HG03439 (cell line): ENCODE results near the gene EXOC6B.

ENCODE experiments used
- ATAC-seq: cut with Tn5 transposase; IDR thresholded peaks from one replicate; pipeline ENCODE4 v1.9.1; 2021; ENCODE audit warnings: mild to moderate bottlenecking, moderate library complexity; ENCODE audit not compliant: unreplicated experiment

EXOC6B gene

GRCh38 chr2:72744049-72744448 is 81.8 kb downstream of the EXOC6B start:
- no peak for ATAC-seq

GRCh38 chr2:72743481-72743880 is 82.4 kb downstream of the EXOC6B start:
- ATAC-seq, result no peak

- no peak for ATAC-seq
Observed at GRCh38 chr2:72738096-72738495, 87.7 kb downstream of the EXOC6B start.

DNA sequence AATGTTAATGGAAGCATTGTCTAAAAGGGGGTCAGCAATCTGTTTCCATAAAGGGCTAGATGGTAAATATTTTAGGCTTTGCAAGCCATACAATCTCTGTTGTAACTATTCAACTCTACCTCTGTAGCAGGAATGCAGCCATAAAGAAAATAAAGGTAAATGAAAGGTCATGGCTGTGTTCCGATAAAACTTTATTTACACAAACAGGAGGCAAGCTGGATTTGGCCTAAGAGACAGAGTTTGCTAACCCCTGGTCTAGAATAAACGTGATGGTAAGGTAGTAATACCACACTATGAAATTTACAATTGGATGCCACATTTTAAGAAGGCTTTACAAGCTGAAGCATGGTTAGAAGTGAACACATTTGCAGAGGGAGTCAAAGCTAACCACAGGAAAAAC is 91.4 kb downstream of the EXOC6B start:
- no peak for ATAC-seq

- ATAC-seq, result no peak
Observed at GRCh38 chr2:72731116-72731515, 94.7 kb downstream of the EXOC6B start.

- ATAC-seq, result no peak
Observed at GRCh38 chr2:72727356-72727755, 98.5 kb downstream of the EXOC6B start.

- no peak for ATAC-seq
Observed at GRCh38 chr2:72723769-72724370, 102.0 kb downstream of the EXOC6B start.

GRCh38 chr2:72722492-72723070 is 103.3 kb downstream of the EXOC6B start:
- ATAC-seq, result no peak

GRCh38 chr2:72719416-72719815 is 106.4 kb downstream of the EXOC6B start:
- ATAC-seq, result no peak

DNA sequence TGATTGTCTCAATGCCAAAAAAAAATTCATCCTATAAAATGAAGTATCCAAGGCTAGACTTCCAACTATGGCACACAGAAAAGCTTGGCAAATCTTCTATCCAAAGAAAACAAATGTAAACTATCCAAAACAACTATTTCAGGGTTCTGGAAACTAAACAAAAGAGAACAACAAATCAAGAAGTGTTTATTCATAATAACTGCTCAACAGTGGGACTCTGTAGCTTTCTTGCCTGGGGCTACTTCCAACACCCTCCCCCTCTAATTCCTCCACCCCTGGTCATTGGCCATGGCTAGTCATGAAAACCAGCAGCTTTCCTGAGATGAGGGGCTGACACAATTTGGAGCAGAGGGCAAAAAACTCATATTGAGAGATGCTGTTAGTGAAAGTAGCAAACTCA is 107.0 kb downstream of the EXOC6B start:
- no peak for ATAC-seq

- ATAC-seq, result no peak
Observed at GRCh38 chr2:72716601-72717000, 109.2 kb downstream of the EXOC6B start.

DNA sequence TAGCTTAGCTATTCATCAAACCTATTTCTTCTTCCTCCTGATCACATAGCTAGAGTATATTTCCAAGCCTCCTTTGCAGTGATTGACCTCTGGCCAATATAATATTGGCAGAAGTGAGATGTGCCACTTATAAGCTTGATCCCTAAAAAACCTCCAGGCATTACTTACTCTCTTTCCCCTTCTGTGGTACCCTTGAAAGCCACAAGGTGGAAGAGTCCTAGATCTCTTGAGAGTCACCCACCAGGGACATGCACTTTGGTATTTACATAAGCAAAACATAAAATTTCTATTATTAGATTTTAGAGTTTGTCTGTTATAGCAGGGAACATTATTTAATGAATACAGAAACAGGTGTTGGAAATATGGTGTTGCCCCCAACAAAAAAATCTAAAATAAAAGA is 112.0 kb downstream of the EXOC6B start:
- no peak for ATAC-seq

DNA sequence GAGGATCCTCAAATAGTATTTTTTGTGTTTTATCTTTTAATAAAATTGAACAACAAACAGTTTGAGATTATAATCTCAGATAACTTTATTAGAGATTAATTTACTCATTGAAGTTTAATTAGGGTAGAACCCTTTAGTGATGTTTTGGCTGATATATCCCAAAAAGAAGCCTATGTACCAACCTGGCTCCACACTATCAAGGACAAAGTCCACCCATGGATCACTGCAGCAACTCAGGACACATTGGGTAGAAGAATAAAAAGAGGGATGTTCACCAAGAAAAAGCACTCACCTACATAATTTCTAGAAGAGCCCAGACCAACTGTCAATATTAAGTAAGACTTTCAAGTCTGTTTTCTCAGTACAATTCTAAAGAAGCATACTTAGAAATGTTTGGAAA is 112.9 kb downstream of the EXOC6B start:
- no peak for ATAC-seq

DNA sequence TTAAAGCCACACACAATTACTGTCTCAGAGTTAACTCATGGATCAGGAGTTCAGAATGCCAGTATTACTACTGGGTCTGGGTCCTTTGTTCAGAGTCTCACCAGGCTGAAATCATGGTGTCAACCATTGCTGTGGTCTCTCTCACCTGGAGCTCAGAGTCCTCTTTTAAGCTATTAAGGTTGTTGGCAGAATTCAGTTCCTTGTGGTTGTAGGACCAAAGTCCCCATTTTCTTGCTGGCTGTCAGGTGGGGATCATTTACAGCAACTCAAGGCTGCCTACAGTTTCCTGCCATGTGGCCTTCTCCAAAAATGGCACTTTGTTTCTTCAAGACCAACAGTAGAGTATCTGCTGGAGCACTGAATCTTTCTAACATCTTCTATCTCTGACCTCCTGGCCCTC is 113.5 kb downstream of the EXOC6B start:
- ATAC-seq, result no peak

DNA sequence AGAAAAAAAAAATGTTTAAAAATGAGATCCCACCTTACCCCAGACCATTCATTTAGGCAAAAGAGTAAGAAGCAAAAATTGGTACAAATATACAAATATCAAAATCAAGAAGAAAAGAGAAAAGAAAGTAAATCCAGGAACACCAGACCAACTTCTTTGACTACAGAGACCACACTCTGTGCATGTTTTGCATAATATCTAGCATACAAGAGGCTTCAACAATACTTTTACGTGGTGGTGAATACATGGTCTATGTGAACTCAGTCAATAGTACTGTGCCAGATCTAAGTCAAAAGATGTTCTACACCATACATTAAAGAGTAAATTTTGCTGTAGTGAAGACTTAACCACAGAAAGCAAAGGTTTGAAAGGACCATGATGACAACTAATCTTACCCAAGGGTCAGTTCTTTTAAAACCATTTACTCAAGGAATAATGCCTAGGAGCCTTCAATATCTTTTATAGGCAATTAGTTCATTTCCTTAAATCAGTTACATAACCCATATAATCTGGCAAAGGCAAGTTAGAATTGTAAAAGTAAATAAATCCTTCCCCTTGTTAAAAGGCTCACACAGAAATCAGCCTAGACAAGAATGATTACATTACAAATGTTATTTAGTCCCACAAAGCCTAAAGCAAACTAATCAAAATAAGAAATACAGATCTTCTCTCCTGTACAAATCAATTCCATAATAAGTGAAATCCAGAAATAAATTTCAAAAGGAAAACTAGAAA is 115.2 kb downstream of the EXOC6B start:
- no peak for ATAC-seq

GRCh38 chr2:72708236-72708635 is 117.6 kb downstream of the EXOC6B start:
- no peak for ATAC-seq

DNA sequence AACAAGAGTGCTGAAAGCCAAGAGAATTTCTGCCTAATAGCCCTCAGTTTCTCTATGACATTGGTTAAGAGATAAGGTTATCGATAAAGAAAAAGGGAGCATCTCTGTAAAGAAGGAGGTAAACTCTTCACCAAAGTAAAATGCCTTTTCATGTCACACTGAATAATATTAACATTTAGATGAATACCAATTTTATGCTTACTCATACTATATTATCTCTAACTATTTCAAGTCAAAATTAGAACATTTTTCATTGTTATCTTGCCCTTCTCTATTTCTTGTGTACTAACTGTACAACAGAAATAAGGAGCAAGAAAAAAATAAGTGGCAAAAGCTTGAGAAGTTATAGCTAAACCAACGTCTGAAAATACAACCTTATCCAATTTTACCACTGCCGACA is 127.5 kb downstream of the EXOC6B start:
- no peak for ATAC-seq

GRCh38 chr2:72696559-72696958 is 129.3 kb downstream of the EXOC6B start:
- ATAC-seq, result no peak

- ATAC-seq, result no peak
Observed at GRCh38 chr2:72695676-72696075, 130.2 kb downstream of the EXOC6B start.

DNA sequence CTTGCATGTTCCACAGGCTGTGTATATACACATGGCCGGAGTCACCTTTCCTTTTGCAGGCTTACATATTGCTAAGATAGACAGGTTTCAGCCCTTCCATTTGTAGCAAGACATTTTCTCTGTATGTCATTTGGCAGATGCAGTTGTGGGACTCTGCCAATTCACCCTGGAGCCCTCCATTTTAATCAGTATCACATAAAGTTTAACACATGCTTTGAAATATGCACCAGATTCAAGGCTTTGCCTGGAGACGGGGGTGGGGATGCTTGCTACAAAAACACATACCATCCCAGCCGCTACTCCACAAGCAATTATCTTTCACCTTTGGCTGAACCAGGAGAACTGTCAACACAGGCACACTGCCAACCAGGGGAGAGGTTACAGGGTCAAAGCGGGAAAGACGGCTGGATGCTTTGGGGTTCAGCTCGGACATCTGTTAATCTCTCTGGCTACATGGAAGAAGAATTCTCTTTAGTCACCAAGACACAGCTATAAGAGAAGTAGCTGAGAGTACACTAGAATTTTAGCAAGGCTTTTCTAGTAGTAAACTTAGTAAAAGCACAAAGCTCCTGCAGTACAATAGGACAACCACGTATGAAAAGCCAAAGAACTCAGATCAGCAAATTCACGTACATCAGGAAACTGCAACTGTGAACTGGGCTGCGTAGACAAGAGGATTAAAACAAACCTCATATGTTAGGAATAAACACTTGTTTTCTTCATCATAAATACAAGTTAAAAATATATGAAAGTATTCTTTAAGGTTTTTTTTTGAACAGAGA is 130.9 kb downstream of the EXOC6B start:
- ATAC-seq, result no peak

DNA sequence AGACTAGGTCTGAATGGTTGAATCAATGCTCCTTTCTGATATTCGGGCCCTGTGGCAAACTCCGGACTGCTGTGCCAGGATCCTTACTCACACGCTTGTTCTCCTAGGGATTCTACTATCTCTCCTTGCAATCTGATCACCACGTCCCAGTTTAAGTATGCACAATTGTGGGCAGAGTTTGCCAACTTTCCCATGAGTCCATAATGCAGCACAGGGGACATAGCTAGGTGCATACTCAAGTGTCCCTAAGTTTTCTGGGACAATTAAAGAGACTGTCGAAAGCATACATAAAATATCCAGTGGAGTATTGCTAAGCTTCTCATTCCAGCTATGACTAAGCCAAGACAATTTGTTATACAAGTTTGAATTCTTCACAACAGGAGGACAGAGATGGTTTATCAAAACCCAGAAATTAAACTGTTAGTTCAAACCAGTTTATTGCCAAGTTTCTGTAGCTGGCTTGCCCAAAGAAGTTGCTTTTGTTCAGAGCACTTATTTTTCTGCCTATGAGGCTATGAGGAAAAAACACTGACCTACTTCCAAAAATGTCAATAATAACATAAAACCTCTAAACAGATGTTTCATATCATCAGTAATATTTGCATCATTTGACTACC is 136.1 kb downstream of the EXOC6B start:
- ATAC-seq, result no peak
